Activated CD4-positive, alpha-beta T cell treated with anti-CD3 and anti-CD28 coated beads, Interleukin-2, amount 50 U/mL, for 24 hours (primary cell): ENCODE results near the gene DSCAML1.

Source experiments
- DNase-seq, 2 donors: peaks; one replicate each; pipeline ENCODE4 v3.0.0-alpha.2; 2020; ENCODE audit warnings: low read depth in 1 of 2, low spot score in 1 of 2

Gene DSCAML1

DNA sequence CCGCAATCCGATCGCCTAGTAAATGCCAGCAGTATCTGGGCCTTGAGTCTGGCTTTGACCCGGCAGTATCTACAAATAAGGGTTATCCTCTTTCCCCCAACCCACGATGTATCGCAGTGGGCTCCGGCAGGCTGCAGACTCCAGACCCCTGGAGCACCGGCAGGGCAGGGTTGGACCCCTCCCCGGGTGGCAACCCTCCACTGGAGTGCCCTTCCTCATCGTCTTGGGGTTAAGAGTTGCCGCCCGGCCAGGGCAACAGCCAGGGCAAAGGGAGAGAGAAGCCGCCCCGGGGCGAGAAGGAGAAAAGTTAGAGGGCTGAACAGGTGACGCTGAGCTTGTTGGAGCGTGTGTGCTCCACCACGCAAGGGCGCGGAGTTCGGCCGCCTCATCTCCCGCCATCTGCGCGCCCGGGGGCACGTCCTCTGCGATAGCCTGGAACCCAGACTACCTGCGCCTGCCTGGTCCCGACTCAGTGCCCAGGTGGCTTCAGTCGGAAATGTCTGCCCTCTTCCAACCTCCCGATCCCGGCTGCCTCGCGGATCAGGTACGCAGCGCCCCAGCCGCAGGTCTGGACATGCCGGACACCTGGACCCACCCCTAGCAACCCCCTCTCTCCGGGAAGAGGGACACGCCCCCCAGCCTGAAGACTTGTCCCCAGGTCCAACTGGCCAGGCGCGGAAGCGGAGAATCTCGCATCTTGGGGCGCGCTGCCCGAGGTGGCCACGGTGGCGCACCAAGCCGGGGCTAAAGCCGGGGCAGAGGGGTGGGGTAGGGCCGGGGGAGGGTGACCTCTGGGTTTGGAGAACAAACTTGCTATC lies 1.2 kb downstream of the DSCAML1 start:
- no peak for DNase-seq

DNA sequence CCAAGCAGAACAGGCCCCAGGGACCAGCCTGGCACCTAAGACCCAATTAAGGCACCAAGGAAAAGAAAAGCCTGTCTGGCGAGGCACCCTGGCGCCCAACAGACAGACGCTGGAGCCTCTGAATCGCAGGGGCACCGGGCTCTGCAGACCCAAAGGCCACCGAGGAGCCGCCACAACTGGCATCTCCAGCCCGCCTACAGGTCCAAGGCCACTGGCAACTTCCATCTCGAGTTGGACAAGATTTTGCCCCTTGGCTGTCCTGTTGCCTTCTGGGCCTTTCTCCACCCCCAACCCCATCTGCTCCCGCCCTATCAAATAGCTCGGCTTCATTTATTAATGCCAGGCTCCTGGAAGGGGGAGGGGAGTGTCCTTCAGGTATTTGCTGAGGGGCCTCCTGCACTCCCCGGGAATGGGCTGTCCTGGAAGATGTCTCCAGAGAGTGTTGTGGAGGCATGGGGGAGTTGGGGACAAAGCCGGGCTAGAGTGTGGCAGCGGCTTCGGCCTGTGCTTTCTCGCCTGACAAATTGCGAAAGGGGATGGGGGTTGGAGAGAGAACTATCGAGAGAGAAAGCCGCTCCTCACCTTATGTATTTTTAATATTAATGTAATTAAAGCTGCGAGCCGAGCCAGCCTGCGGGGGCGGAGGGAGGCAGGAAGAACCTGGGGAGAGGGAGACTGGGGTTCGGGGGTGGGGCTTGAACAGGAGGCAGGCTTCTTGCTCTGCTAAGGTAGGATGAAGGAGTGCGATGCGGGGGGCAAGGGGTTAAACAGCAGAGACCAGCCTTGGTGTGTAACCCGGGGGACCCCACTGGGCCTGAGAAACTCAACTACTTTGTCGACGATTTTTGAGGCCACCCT lies 2.0 kb downstream of the DSCAML1 start:
- DNase-seq, result no peak

DNA sequence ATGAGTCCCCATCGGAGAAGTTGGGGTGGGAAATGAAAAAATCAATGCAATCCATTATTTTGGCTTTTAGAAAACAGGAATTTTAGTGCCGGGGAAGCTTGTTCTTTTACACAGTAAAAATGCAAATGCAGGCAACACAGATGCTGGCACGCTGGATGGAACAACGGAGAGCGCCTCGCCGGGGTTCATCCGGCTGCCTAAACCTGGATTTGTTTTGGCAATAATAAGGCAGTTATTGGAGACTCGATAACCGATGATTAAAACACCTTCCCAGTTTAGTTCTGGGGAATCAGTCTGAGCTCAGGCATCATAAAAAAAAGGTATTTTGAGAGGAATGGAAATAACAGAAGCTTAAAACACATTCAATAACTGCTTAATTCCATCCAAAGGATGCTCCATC lies 2.9 kb downstream of the DSCAML1 start:
- DNase-seq, result no peak

DNA sequence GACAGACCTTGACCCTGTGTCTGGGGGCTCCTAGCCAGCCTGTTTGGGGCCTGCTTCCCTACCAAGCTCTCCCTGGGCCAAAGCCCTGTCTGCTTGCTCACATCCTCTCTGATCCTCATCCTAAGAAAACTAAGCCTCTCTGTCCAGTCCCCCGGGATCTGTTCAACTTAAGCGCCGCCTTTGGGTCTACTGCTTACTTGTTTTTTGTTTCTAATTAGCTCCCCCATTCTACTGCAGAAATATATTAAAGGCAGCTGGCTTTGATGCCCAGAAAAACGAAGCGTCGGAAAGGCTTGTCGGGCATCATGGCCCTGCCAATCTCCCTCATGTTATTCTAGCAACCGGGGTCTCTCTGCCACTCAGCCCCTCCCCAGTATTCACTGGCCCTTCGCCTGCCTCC lies 3.4 kb downstream of the DSCAML1 start:
- no peak for DNase-seq

DNA sequence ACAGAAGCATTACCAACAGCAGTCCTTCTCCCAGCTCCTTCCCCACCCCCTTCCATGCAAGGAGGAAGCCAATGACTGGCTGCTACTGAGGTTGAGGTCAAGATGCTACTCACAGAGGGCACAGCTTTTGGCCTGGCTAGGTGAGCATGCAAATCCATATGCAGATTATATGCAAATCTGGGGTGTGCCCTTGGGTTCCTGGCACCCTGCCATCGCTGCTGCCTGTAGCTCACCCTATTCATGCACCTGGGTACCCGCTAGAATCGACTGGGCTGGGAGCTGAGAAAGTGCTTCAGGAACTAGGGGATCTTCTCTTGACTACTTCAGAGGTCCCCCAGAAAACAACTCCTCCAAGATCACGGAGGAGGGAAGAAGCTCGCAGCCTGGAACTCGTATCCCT lies 4.0 kb downstream of the DSCAML1 start:
- DNase-seq, result no peak

DNA sequence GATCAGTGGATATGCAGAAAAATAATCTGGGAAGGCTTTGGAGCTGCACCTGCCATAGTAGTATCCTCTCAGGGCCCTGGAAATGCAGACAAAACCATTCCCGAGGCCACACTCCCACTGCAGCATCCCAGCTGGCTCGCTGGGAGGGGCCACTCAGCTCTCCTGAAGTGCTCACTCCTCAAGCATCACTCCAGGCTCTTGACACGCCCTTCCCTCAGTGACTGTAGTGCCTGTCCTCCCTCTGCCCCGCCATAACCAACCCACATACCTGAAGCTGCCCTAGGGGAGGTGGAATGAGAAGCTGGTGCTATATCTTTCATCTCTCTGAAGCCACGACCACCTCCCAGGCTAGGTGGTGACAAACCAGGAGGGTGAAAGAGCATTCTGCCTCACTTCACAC lies 4.8 kb downstream of the DSCAML1 start:
- no peak for DNase-seq

DNA sequence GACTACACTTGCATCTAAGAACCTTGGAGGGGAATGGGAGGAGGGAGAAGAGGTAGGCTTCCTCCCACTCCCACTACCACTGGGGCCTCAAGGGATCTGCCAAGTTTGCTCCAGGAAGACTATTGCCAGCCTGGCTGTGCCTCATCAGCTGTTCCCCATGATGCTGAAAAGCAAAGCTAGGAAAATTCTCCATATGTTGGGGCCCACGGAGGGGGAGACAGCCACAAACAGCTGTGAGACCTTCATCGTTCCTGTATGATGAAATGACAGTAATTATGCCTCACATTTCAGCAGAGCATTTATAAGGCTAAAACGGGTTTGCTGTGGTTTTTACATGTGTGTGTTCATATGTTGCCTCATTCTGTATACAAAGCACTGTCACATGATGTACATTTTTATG lies 6.7 kb downstream of the DSCAML1 start:
- no peak for DNase-seq

DNA sequence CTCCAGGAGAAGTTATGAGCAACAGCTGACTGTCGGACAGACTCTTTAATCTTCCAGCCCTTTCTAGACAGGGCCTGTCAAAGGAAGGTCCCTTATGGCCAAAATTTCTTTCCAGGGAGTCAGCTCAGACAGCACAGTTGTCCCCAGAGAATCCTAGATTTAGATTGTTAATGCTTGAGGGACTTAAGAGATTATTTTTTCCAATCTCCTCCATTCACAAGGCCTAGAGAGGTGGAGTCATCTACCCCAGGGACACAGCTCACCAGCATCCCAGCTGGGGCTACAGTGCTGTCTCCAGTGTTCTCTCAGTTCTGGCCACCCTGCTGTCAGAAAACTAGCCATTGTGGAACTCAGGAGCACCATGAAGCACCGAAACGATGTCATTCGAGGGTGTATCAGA lies 7.8 kb downstream of the DSCAML1 start:
- DNase-seq, result no peak

DNA sequence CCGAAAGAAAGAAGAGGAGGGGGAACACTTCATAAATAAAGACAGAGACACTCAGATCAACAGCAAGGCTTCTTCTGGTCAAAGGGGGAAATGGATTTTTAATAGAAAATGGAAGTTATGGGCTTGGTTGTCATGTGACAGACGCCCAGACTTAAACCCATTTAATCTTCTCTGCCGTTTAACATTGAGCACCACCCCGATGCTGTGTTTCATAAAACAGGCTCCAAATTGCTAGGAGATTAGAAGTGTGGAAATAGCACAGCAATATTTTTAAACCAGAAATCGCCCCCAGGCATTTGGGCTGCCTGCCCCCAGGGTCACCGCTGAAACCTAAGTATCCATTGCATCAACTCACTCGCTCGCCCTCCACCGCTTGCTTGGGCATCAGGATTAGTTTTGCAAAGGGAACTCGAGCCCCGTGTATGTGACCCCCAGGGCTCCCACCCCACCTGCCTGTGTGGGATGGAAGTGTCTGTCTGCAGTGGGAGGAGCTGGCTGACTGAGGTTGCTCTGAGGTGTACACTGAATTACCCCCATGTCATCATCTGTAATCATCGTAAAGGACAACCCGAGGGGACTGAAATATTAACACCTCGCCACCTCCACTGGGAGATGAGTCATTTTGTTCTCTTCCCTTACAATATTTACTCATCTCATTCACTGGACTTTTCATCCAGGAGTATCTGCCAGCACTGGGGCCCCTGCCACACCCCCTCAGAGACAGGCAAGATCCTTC lies 10.7 kb downstream of the DSCAML1 start:
- DNase-seq, result no peak

DNA sequence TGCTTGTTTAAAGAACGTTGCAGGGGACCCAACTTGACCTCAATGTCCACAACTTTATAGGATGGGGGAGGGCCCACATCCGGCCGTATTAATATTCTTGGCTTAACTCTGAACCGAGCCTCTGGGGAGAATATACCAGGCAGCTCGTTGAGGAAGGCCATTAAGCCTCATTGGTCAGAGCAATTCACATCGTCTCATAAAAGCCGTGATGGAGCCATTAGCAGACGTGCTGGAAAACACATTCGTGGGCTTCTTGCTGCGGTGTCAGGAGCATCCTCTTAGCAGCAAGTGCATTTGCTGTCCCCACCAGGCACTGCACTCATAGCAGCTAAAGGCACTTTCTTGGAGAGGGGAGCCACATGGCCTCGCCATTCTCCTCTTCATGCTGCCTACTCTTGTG lies 14.9 kb downstream of the DSCAML1 start:
- no peak for DNase-seq

DNA sequence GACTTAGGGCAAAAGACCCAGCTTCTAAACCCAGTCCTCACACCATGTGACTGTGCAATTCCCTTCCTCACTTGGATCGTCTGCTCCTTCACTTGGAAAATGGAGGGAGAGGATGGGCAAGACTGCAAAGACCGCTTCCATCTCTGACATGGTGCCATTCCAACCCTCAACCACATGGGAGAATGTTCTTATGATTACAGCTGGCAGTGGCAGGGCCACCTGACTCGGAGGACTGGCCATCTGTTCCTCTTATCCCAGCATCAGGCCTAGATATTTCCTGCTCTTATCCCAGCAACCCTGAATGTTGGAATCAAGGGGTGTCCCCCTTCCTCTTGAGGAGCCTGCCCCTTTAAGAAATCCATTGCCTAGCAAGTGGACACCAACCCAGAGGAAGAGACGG lies 15.4 kb downstream of the DSCAML1 start:
- no peak for DNase-seq

DNA sequence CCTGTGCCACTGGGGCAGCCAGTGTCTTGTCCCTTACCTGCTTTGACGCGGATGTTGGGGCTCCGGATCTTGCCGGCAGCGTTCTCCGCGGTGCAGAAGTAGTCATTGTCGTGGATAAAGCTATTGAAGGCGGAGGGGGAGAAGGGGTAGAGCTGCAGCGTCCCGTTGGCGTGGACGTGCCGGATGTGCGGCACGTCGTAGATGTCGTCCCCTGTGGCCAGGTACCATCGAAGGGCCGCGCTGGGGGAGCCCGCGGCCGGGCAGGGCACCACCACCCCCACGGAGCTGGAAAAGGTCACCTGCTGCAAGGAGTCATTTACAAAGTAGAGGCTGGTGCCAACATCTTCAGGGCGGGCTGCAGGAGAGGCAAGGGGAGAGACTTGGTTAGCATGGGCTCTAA lies 16.6 kb downstream of the DSCAML1 start:
- no peak for DNase-seq

DNA sequence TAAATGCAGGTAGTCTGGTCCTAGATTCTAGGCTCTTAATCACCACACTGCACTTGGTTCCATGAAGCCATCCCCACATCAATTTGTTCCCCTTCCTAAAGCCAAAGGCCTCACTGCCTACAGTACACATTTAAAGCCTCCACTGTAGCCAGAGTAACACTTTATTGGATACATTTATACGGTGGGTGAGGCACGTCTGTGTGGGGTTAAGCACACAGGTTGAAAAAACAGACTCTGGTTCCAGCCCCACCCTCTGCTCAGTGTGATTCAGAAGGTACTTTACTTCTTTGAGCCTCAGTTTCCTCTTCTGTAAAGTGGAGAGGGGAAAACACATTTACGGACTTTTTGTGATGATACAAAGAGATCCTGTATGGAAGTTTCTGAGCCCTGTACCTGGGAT lies 22.5 kb downstream of the DSCAML1 start:
- no peak for DNase-seq

DNA sequence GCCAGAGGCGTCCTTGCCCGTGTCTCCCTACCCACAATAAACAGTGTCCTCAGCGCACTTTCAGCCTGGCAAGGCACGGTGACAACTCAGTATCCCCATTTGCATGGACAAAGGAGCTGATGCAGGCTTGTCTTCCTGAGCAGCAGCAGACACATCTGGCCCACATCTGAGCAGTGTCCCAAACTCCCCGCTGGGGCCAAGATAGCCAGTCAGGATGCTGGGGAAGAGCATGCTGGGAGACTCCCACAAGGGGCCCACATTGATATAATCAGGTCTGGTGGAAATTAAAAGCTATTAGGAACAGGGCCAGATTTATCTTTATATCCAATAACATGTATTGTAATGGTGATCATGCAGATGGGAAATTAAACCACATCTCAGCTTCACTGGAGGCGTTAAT lies 24.7 kb downstream of the DSCAML1 start:
- no peak for DNase-seq

DNA sequence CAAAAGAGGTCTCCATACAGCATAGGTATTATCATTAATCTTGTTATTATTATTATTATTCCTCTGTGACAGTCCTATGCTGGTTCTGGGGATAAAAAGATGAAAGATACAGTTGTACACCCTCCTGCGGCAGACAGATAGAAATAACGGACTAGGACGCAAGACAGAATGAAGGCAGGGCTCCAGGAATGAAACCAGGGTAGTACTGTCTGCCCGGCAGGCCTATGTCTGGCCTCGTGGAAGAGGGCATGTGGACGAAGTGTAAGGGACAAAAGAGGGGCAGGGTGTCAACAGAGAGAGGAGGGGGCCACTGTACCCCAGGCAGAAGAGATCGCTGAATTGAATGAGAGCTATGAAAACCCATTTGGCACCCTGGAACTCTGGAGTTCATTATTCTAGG lies 25.2 kb downstream of the DSCAML1 start:
- DNase-seq, result no peak

DNA sequence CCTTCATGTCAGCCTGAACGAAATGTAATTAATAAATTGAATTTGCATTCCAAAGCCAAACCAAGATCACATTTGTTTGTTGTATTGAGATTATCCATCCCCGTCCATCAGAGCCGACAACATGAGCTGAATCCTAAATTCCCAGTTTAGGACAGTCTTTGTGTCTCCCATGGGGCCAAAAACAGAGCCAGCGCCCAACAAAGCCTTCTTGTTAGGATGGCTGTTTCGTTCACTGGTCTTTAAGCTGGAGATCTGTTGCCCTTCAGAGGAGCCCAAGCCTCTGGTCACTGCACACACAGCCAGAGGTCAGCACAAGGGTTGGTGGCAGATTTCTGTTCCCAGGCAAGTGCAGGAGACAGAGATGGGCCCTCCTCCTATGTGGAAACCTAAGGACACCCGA lies 25.8 kb downstream of the DSCAML1 start:
- no peak for DNase-seq

DNA sequence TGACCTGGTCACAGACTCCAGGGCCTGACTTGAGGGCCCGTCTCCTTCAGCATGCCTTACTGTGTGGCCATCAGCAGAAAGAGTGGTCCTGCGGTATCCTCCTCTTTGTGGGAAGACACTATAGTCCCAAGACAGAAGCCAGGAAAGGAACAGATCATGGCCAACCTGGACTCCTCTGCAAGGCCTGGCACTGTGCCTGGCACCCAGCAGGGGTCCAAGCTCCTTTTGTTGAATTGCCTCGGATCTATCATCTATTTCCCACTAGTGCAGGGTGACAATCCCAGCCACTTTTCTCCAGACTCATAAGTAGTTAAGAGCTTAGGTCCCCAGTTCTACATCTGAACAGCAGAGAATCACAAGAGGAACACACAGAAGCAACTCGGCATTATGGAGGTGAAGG lies 27.0 kb downstream of the DSCAML1 start:
- no peak for DNase-seq

DNA sequence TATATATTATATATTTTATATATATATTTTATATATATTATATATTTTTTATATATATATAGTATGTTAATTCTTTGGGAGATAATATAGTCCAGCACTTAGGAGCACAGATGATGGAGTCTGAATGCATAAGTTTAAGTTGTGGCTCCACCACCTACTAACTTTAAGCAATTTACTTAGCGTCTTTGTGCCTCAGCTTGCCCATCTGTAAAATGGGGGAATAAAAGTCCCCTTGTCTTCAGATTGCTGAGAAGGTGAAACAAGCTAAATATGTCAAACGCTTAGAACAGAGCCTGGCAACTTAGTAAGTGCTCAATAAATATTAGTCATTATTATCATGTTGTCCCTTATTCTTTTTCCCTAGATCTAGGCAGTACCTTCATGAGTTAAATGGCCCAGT lies 27.5 kb downstream of the DSCAML1 start:
- no peak for DNase-seq

DNA sequence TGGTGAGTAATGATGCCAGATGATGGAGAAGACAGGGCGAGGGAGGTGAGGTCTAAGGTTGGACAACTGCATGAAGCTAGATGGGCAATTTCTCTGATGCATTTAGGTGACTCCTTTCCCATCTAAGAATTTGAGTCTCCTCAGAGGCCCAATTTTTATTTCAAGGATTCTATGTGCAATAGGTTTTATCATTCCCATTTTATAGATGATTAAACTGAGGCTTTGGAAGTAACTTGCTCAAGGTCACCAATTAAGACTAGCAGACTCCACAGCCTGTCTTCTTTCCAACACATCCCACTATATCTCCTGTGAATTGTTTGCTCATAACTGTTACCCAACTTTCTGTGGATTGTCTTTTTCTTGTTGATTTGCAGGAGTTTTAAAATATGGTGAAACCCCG lies 28.5 kb downstream of the DSCAML1 start:
- no peak for DNase-seq

DNA sequence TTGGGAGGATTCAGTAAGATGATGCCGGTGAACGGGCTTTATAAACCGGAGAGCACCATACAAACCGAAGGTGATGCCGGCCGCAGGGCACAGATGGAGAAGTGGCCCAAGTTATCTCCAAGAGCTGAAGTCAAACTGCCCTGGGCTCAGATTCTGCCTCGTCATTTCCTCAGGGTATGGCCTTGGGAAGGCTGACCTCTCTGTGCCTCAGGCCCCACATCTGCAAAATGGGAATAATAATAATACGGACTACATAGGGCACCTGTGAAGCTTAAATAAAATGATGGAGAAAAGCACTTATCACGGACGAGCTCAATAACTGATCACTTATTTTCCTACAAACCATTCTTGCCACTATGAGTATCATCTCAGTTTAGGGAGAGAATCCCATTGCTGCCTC lies 29.9 kb downstream of the DSCAML1 start:
- no peak for DNase-seq

DNA sequence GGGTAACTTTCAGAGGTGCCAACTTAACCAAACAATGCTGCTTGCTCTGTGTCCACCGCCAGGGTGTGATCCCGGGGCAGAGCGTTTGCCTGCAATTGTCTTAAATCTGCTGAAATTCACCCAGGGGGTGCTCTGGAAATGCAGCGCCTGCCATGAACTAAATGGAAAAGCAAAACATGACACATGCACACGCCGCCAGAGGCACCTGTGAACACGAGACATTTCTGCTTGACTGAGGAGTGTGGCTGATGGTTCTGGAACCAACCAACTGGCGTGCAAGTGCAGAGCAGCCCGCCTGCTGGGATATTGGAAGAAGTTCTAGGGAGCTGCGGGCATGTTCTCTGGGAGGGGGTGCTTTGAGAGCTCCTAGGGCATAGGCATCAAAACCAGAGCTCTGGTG lies 30.4 kb downstream of the DSCAML1 start:
- DNase-seq, result no peak

DNA sequence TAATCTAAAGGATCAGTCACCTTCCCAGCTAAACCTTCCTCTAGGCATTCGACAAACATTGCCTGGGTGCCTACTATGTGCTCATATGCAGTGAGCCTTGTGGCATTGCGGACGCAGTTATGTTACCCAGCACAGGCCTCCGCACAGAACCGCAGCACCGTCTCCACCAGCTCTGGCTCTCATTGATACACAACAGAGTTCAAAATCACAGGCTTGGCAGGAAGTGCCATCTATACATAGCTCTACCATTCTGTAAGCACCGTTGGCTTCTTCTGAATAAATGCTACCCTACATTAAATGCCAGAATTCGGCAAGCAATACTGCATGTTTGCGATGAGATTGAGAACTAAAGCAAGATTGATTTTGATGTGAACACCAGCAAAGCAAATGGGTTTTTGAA lies 31.0 kb downstream of the DSCAML1 start:
- DNase-seq, result no peak
